HG03469 (cell line): ENCODE results near the gene JAZF1.
A peak's percentile ranks its signal among the peaks of the same experiment; 100 is the strongest.

Experiments used
- ATAC-seq: cut with Tn5 transposase; IDR thresholded peaks from one replicate; pipeline ENCODE4 v1.9.1; 2021; ENCODE audit warnings: mild to moderate bottlenecking, moderate library complexity, moderate number of reproducible peaks; ENCODE audit not compliant: unreplicated experiment

JAZF1 gene

DNA sequence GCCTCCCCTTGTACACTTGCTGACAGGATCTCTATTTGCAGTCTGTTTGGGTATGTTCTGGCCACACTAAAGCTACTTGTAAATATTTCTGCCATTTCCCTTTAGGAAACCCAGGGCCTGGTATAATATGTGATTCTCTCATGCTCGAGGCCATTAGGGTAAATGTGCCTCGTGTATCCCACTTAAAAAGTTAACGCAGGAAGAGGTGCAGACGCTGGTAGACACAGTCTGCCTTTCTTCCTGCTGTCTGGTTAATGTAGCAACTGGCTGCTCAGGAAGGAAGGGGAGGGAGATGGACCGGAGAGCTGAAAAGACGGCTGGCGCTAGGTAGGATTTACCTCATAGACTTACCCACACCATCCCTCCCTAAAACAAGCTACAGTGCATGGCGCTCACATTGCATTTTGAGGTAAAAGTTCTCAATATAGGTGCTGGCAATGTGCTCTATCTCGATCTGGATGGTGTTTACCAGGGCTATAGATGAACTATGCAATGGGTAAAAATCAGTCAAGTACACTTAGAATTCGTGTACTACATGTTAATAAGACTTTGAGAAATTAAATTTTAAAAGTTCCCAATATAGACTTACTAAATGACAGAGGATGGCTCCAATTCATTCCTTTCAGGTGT lies 125.9 kb downstream of the JAZF1 start:
- ATAC-seq = no peak

GRCh38 chr7:28052933-28053332 lies 127.7 kb downstream of the JAZF1 start:
- no peak for ATAC-seq

GRCh38 chr7:28048694-28049093 lies 131.9 kb downstream of the JAZF1 start:
- no peak for ATAC-seq

DNA sequence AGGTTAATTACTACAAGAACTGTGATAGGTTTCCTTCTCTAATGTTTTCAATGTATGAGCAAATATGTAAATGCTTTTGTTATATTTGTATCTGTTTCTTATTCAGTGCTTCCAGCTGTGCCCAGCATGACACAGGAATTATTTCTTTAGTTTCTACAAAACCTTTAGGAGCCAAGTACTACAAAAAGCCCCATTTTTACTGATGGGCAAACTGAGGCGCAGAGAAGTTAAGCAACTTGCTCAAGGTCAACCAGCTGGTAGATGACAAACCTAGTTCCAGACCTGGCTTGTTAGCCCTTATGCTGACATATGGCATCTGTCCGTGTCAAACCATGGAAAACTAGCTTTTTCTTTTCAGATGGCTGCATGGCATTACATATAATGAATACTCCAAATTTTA lies 134.6 kb downstream of the JAZF1 start:
- no peak for ATAC-seq

- no peak for ATAC-seq
These were observed 135.0 kb downstream of the JAZF1 start for GRCh38 chr7:28045592-28045991.

- ATAC-seq = no peak
These were observed 135.8 kb downstream of the JAZF1 start for GRCh38 chr7:28044825-28045224.

- no peak for ATAC-seq
These were observed 137.9 kb downstream of the JAZF1 start for GRCh38 chr7:28042721-28043120.

DNA sequence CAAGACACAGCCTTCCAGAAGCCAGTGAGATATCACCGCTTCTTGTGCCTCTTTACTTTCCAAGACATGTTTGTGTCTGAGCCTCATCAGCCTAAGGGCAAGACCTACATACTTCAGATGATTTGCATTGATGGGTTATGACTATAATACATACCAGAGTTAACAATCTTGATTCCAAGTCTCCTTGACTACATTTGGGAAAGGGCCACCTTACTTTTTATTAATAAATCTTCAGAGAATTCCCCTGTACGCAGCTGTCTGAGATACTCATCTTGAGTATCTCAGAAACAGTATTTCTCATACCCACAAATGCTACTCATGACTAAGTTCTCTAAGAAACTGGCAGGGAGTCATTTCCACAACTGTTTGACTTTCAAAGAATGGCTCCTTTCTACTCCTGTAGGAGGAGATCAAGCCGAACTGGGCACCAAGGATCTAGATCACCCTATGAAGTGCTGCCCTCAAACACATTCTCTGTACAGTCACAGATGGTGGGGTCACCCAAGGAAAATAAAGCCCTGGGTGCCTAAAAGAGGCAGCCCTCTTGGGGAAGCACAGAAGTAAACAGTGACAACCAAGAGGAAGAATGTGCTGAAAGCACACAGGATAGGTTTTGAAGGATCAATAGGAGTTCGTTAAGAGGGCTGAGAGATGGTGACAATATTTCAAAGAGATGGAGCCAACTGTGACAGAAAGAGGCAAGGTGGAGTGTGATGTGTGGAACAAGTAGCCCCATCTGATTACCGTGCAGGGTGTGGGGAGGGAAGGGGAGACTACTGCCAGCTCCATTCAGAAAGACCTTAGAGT lies 138.9 kb downstream of the JAZF1 start:
- no peak for ATAC-seq

- no peak for ATAC-seq
These were observed 142.3 kb downstream of the JAZF1 start for GRCh38 chr7:28038175-28038797.

DNA sequence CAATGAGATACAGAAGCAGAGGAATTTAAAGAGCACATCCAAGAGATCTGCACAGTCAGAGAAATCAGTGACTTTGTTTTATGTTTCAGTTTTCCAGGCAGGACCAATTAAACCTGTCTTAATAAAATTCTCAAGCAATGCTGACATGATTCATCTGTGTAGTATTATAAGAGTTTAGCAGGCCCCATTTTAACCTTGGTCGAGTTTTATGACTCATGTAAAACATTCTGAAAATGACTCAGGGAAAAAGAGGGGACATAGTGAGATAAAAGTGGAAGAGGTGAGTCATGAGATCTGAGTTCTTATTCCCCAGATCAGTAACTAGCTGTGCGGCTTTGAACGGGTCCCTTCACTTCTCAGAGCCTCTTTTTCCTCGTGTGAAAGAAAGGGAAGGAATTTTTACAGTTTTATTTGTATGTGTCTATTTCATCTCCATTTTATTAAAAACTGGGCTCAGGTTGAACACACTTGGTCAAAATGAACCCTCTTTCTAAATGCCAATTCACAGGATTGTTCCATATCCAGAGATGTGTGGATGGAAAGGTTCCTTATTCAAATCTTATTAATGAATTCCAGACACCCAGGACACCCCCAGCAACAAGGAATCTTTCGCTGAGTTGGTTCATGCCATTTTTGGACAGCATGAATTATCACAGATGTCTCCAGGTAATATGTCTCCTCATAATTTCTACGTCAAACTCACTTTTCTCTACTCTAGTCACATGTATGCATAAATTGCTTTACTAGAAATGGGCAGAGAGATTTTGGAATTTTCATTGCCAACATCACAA lies 143.2 kb downstream of the JAZF1 start:
- peak; percentile 95 for ATAC-seq

- no peak for ATAC-seq
These were observed 143.9 kb downstream of the JAZF1 start for GRCh38 chr7:28036696-28037095.

DNA sequence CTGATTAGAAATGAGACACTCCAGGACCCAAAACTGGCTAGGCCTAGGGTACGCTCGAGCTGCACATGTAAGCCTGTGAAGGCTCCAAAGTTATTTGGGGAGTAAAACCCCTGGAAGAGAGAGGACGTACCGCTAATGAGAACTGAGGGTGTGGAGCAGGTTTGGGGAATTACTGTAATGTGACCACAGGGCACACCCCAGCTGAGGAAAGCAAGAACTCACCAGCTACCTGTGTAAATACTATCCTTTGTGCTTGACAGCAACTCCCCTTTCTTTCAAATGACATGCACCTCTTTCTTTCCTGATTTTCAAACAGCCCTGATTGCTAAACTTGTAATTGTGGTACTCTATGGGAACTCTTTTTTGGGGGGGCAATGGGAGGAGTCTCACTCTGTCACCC lies 147.2 kb downstream of the JAZF1 start:
- ATAC-seq = no peak

DNA sequence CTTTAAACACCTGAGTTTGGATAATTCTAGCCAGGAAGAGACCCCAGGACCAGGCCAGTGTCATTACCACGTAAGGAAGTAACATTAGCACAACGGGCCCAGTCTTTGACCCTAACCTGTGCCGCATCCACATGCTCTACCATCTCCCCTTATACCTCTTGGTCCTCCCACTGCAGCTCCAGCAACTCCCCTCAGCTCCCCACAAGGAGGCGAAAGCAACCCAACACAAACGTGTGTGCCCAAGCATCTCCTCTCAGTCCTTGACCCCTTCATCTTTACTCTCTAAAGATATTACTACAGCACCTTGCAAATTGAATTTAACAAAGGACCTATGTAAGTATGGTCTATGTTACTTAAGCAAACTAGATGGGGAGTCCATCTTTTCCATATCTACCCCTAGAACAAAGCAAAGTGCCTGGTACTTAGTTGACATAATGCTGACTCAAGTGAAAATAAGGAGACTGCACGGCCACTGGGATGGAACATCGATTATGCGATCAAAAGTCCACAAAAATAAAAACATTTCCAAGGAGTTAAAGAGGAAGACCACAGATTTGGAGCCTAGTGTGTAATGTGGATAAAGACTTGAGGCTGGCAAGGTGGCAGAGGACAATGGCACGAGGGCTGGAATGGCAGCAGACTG lies 147.7 kb downstream of the JAZF1 start:
- no peak for ATAC-seq

DNA sequence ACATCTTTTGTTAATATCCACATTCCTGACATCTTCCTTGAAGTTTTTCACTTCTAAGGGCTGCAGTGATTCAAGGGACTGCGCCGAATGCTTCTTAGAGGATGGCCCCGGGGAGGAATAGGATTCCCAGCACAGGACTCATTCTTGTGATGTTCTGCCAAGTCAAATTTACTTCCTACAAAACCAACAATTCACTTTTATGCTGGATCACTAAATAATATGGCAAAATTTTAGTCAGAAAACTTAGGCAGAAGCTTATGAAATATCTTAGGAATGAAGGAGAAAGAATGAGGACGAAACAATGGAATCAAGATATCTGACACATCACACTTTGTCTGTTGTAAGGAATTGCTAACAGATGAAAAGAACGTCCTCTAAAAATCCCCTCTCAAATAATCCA lies 151.5 kb downstream of the JAZF1 start:
- no peak for ATAC-seq

GRCh38 chr7:28028471-28028870 lies 152.1 kb downstream of the JAZF1 start:
- no peak for ATAC-seq

GRCh38 chr7:28026237-28026636 lies 154.4 kb downstream of the JAZF1 start:
- ATAC-seq = no peak

DNA sequence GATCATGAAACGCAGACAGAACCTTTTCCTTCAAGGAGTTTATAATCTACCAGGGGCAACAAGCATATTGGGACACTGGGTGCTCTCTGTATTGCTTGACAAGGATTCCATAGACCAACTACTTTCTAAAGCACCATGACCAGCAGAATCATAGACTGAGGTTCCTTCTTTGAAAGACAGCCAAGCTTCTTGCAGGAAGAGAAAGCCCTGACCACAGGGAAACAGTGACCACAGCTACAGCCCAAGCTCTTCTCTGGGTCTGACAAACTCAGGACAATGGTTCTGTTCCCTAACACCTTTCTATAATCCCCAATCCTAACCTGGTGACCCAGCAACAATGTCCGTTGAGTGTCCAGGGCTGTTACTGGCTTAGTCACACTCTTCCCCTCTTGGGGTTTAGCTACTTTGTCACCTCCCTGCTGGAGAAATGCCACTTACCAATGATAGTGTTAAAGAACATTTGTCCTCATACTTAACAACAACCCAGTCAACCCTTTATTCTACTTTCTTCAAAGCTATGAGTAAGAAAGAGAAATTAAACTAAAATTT lies 155.7 kb downstream of the JAZF1 start:
- ATAC-seq = no peak

DNA sequence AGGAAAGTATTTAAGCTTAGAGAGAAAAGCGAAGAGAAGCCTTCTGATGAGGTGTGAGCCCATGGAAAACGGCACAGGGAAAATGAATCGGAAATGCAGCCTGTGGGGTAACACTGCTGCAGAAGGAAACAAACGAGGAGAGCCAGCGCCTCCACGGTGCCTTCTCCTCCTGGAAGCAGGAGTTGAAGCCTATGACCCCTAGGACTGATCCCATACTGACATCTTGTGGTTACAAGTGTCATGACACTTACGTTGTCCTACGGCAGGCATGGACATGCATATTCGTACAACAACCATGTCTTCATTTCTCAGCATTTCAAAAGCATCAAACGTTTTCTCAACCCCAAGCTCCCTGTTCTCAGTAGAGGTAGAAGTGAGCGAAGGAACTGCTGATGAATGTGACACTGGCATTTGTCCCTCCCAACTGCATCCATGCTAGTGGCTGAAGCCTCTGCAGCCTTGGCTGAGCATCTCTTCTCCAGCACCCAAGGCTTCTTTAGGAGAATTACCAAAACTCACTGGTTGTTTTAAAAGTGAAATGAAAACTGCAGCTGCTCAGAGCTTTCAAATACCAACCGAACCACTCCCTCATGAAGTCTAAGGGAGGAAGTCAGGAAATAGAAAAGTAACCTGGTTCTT lies 160.2 kb downstream of the JAZF1 start:
- no peak for ATAC-seq

DNA sequence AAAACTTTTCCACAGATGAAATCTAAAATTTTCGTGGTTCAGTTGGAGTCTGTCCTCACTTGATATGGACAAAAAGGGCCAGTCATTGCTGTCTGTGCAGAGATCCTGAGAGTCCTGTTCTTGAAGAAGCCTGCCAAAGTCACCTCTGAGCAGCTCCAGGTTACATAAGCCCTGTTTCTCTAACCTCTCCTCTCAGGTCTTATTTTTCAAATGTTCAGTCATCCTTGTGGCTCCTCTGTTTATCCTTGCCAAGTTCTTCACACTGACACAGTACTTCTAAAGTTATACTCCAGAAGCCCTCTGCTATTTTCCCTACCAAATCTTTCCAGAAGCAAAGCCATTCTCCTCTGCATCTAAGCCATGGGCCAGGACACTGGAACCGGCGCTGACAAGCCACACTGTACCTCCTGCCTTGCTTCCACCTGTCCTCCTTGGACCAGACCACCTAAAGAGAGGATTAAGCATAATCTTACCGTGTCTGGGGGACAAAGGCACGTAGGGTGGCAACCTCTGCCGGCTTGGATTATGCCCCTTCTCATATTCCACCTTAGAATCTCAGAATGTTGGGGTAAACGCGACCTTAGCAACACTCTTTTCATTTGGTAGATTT lies 161.6 kb downstream of the JAZF1 start:
- no peak for ATAC-seq

GRCh38 chr7:28018446-28018845 lies 162.1 kb downstream of the JAZF1 start:
- ATAC-seq = no peak
